Lung microvascular endothelial cell (primary cell): ENCODE data around the gene PUM2. TPM values are rescaled to one million over a fixed set of nuclear protein-coding genes. Genes with fewer than 3 reads are reported as not detected.
"Not testable (repeated sequence)": the region's sequence is repeated elsewhere in the genome, so short reads cannot be mapped to it uniquely, and the experiment has no call there.

Source experiments
- DNase-seq, 2 donors: peaks; one replicate each; pipeline versions ENCODE4 v3.0.0 to v3.0.0-alpha.2; 2010; ENCODE audit warnings: low read depth in 2 of 2
- total RNA-seq: library from RNA; depleted of rRNA; stranded (reverse); fragments of >200 nt; gene quantifications from 2 replicates; pipeline ENCODE4 v1.2.1, GENCODE V29; 2014

Gene PUM2
- total RNA-seq, 1 donor from 2014 or later = 41.1 TPM

DNA sequence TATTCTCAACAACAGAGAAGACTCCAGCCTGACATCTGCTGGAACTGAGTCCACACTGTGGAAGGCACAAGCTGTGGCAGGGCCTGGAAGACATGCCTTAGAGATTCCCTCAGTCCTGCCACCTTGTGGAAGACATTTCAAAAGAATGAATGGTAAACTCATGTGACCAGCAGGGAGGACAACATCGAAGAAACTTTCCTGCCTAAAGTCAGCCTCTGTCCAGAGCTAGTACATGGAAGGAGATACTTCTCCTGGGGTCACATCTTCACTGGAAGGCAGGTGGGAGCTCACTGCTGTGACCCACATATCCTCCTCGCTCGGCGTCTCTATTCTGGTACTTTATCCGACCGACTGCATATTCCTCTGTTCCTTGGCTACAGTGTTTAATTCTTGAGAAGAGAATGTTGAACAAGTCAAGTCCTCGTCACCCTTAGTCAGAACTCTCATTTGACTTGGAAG is 59.5 kb downstream of the PUM2 start:
- DNase-seq = peak; percentile 59 to 89

DNA sequence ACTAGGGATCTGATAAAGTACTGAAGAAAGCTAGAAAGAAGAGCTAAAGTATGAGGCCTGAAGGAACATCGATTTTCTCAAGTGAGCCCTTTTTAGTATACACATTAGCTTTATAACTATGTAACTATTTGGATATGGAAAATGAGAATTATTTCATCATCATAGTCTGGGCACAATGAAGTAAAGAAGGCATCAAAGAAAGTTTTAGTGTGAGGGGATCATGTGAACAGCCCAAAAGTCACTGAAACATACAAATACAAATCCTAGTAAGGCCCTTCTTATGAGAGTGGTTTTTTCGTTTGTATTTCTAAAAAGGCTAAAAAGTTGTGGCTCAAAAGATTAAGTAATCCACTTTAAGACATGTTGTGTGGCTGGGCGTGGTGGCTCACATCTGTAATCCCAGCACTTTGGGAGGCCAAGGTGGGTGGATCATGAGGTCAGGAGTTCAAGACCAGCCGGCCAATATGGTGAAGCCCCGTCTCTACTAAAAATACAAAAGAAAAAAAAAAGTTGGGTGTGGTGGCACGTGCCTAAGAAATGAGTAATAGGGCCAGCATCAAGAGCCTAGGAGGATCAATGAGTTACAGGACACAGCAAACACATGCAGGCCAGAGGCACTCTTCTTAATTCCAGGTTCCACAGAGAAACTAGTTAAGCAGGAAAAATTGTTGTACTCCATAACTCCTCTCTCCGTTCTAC is 61.9 kb downstream of the PUM2 start:
- peak in 1 of 2 donors; percentile 18 for DNase-seq

DNA sequence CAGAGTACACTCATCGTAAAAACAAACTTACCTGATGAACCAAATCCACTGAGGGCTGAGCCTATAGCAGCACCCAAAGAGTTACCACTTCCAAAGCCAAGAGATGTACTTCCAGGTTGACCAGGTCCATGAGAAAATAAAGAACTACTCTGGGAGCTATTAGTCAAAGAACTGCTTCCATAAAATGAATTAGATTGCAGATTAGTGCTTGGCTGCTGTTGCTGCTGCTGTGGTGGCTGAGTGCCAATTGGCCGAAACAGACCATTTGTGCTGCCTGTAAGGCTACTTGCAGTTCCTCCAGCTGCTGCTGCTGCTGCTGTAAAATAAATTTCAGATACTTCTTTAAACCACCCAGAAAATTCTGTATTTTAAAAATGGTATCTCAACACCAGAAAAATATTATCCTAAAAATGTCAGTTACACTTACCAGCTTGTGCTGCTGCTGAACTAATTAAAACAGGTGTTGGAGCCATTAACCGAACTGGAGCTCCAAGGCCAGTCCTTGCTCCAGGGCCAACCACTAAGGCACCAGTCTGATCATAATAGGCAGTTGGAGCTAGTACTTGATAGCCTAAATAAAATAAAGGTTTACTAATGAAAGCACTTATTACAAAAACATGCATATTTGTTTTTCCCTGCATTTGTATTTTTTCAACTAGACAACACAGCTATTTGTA is 67.6 kb downstream of the PUM2 start:
- peak; percentile 10 to 67 for DNase-seq

DNA sequence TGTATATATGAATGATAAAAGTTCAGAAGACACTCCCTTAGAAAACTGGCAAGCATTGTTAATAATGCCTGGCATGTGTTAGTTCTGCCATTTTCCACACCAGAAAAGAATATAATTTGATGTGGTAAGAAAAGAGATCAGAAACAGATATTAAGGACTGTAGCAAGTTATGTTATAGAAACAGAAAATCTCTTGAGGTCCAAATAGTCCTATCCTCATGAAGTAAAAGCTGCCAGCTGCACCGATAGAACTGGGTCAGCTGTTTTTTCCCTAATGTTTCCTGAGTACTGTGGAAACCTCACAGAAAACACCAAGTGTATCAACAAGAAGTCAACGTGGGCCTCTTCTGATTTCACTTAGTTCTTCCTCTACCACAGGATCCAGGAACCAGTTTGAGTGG is 68.8 kb downstream of the PUM2 start:
- peak in 1 of 2 donors; percentile 4 for DNase-seq

DNA sequence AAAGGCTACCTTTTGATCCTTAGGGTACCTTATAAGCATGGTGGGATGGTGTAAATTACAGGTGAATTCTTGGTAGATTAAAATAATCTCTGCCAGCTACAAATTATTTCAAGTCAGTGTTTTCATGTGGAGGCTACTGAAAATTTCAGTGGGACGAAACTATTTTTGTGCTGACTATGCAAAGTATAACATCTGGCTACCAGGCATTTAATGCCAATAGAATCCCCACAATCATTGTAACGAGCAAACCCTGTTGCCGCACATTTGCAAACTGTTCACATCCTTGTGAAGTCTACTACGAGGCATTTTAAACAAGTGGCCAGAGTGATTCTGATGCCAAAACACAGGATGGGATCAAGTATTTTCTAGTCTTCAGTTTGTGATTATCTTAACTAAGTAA is 77.6 kb downstream of the PUM2 start:
- DNase-seq = no peak

DNA sequence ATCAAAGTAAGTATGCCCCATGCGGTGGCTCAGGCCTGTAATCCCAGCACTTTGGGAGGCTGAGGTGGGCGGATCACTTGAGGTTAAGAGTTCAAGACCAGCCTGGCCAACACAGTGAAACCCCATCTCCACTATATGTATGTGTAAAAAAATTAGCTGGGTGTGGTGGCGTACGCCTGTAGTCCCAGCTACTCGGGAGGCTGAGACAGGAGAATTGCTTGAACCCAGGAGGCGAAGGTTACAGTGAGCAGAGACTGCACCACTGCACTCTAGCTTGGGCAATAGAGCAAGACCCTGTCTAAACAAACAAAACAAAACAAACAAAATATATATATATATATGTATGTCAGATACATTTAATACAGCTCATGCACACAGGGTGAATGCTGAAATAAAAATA is 82.3 kb downstream of the PUM2 start:
- DNase-seq = not testable (repeated sequence)

DNA sequence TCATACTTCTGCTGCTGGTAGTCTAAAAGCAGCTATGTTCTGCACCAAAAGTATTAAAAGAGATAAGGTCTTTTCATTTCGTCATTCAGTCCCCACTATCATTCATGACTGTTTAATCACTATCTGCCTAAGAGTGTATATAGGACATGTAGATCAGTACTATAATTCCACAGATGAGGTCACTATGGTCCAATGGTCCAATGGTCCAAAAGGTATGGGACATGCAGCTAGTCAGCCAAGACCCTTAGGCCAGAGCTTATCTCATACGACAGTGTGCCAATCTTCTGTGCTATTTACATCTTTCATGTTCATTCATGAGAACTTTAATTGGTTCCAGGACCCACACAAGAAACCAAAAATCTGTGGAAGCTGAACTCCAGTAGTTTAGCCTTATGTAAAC is 83.1 kb downstream of the PUM2 start:
- DNase-seq = no peak

DNA sequence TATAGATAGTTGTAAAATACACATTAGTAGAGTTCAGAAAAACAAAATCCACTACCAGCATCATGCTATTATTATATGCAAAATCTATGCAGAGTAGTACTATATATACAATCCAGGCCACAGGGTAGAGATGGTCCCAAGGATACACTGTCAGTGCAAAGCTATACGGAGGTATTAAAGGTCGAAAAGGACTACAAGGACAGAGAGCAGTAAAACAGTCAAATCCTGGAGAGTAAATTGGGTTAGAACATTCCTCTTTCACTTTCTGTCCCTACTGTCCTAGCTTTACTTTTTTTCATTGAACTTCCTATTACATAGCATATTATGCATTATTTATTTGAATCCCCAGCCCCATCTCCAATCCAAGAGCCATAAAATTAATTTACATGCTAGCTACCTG is 86.0 kb downstream of the PUM2 start:
- no peak for DNase-seq

DNA sequence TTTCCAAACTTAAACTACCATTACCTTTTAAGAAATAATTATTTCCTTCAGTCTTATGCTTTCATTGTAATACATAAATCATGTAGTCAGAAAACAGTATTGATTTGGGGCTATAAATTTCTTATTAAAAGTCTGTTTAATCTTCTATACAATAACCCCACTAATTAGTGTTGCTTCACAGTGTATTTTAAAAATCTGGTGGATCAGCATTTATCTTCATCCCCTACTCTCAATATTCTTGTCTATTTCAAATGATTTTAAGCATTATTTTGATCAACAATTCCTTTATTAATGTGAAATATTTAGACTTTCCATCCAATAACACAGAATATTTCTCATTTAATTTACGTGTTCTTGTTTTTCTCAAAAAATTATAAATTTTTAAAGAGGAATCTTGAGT is 93.2 kb downstream of the PUM2 start:
- DNase-seq = no peak

DNA sequence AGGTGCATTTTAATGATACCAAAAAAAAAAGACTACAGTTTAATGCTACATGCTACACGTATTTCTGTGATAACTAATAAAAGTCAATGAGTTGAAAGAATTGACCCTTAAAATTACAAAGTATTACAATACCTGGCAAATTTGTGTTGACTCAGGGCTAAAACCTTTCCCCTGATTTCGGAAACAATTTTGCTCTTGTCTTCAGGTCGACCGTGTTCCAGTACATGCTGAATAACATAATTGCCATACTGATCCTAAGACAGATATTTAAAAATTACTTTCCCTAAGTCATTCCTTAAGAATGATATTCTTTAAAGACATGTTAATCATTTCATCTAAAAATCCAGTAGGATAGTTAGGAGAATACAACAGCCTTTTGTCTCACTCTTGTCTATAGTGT is 95.9 kb downstream of the PUM2 start:
- DNase-seq = no peak

DNA sequence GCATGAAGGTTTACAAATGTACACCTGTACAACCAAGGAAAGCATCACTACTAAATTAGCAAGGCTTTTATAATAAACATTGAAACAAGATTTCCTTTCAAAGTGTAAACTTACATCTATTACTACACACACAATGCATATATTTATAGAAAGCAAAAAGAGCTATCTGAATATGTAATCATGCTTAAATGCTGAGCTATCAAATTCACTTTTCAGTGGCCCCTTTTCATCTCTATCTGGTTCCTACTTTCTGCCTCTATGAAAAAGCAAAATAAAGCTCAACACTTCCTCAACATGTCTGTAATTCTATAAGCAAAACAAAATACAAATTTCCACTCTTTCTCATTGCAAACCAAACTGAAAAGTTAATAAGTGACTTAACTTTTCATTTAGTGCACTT is 100.2 kb downstream of the PUM2 start:
- no peak for DNase-seq

DNA sequence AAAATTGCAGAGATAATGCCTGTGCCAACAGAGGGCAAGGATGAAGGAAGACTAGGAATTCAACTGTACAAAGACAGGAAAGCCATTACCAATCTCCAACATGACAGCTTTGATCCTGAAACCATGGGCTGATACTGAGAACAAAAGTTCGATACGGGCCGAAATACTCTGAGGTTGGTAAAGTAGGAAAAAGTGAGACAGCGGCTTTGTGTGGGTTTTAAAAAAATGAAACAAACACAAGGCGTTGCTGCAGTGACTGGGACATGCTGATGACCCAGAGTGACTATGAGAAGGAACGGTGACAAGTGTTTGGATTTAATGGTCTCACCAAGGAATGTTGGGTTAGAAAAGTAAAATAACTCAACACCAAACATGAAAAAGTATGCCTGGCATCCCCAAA is 101.5 kb downstream of the PUM2 start:
- no peak for DNase-seq

DNA sequence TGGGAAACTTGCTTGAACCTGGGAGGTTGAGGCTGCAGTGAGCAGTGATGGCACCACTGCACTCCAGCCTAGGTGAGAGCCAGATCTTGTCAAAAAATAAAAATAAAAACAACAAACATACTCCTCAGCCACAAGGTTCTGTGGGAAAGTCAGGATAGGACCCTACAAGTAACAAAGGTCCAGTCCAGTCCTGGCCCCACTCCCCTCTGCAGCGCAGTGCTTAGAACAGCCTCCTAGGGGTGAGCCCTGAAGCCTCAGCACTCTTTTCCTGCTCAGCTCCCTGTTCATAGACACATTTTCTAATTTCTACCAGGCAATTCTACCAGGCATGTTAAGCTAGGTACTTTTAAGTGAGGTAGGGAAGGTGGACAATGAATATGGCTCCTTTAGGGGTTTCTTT is 103.6 kb downstream of the PUM2 start:
- DNase-seq = no peak

DNA sequence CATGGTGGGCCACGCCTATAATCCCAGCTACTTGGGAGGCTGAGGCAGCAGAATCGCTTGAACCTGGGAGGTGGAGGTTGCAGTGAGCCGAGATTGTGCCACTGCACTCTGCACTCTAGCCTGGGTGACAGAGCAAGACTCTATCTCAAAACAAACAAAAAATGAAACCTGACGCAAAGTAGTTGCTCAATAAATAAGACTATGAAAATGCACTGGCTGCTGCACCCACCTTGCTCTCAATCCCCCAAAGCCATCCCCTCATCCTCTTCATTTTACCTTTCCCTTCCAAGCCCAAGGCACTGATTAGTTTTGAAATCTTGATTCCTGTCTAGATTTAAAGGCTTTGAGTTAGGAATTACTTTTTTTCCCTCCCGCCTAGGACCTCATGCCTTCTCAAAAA is 107.0 kb downstream of the PUM2 start:
- DNase-seq = not testable (repeated sequence)

DNA sequence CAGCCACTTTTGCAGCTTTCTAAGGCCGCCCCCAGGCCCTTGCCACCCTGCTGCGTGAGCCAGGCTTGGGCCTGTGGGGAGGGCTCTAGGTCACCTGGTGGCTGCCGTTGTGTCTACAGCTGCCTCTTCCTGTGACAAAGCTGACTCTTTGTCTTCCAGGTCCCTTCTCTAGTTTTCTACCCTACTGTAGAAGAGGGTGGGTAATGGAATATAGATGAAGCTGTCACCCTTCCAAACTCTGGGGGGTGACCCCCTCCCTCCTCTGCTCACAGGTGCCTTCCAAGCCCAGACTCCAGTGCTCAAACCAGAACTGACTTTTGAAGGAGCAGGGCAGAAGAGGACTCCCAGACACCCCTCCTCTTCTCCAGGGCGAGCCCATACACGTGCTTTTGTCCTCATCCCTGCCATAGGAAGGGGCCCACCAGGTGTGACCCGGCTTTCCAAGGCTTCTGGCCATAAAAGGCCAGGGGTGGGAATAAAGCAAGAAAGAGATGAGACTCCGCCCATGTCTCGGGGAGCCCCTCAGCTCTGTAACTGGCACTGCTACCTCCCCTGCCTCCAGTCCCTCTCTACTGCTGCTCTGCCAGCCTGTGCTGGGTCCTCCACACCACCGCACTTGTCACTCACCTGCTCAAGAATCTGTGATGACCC is 107.8 kb downstream of the PUM2 start:
- no peak for DNase-seq

DNA sequence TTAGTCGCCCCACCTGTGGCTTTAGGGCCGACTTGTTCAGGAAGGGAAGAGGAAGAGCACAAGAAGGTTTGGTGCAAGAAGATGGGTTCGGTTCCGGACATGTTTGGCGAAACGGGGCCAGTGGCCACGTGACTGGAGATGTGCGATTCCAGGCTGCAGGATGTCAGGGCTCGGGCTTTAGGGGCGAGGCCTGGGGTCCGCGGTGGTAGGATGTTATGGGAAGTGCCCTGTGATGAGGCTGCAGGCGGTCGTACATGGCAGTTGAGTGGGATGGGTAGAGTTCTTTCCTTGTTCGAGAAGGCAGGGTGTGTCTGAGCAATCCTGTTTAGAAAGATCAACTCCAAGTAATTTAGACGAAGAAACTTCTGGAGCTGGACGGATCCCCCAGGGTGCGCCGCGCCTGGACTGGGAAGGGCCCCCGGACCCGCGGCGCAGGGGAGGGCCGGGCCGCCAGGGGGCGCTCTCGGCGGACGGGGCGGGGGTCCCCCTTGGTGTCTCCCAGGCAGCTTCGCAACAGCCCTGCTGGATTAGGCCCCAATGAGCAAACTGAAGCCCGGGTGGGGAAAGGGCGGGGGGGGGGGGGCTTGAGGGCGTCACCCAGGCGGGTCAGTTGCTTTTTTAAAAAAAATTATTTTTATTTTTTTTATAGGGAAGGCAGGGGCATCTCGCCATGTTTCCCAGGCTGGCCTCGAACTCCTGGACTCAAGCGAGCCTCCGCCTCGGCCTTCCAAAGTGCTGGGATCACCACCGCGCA is 108.5 kb downstream of the PUM2 start:
- DNase-seq = no peak

DNA sequence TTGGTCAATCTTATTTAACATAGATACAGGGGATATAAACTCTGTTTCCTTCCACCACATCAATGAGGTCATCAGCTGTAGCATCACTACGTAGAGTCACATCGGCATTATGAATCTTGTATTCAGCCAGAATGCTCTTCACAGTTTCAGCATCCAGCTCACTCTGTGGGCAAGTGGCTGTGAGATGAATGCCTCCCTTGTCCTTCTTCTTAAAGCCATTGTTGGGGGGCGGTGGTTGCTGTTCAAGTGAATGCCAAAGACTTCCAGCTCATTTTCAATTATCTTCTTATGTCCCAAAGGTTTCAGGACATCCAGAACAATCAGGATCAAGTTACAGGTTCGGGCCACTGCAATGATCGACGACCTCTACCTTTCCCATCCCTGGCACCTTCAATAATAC is 110.4 kb downstream of the PUM2 start:
- not testable (repeated sequence) for DNase-seq

DNA sequence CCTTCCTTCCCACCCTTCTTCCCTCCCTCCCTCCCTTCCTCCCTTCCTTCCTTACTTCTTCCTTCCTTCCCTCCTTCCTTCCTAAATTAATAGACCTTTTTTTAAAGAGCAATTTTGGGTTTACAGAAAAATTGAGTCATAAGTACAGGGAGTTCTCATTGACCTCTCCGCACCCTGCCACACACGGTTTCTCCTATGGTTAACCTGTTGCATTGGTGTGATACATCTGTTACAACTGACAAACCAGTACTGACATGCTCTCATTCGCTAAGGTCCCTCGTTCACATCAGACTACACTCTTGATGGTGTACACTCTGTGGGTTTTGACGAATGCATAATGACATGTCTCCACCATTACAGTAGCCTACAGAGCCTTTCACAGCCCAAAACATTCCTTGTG is 114.1 kb downstream of the PUM2 start:
- DNase-seq = no peak

DNA sequence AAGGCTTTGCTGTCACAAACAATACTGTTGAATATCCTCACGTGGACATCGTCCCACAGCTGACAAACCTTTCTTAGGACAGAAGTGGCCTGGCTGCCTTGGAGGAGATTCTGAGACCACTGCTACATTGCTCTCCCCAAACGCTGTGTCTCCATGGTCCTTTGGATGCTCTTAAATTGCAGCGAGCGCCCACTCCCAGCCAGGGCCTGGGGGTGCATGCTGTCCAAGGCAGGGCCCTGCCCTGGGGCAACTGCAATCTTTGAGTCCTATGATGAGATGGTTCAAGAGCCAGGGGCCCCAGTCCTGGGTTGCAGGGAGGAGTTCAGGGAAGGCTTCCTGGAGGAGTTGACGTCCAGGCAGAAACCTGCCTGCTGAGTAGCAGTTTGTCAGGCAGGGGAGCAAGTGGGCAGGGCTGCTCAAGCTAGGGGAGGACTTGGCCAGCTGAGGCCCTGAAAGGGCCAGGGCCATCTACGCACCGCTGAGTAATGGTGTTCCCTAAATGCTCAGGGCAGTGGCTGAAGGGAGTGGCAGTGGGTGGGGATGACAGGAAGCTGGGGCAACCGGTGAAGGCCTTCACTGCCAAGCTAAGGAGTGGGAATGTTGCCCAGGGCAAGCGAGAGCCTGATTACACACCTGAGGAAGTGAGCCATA is 114.9 kb downstream of the PUM2 start:
- no peak for DNase-seq

DNA sequence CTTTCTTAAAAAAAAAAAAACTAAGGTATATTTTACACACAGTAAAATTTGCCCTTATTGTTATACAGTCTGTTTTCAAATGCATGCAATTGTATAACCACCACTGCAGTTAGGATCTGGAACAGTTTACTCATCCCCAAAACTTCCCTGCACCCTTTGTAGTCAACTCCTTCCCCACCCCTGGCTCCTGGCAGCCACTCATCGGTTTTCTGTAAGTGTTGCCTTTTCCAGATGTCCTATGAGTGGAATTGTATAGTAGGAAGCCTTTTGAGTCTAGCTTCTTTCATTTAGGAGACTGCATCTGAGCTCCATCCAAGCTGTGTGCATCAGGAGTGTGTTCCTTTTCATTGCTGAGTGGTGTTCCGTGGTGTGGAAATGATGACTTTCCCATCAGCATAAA is 116.0 kb downstream of the PUM2 start:
- not testable (repeated sequence) for DNase-seq

DNA sequence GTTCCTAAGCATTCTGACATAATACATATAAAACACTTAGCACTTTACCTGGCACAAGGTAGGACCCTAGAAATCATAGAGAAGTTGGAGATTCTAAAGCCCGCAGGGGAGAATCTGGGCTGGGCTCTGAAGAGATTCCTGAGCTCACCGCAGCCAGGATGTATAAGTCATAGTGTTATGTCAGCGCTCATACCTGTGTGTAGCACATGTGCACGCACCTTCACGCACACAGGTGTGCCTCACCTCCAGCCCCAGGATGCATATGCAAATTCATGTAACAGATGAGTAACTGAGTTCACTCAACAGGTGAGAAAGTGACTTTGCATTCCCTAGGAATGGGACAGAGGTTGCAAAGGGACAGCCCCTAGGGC is 117.8 kb downstream of the PUM2 start:
- DNase-seq = no peak

DNA sequence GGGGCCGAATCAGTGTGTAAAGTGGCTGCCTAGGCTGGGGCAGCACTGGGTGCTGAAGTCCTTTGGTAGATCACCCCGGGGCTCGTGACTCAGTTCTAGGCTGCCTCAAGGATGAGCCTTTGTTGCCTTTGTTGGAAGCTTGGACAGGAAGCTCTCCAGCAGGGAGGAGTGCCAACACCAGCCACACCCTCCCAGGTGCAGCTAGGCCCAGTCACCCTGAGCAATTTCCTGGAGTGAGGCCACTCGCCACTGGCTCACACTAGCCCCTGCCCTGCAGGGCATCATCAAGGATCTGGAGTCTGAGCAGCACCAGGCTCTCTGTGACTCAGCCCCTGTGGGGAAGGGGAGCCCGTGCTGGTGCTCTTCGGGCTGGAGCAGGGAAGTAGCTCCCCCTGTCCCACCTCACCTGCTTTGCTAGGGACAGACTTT is 119.0 kb downstream of the PUM2 start:
- DNase-seq = peak in 1 of 2 donors; percentile 72
